Measurements from ENCODE around the gene TRAM2. TPM values are rescaled to one million over a fixed set of nuclear protein-coding genes. Genes with fewer than 3 reads are reported as not detected.

Gene TRAM2
- total and polyA plus RNA-seq, 2 of the 13 experiments (the other 11 are each of a cell fraction or from before 2014, with no cell fraction given) = 49.1 to 72.5 TPM

GRCh38 chr6:52547647-52548352 is 29.1 kb downstream of the TRAM2 start (continued):
- TF ChIP-seq ZNF609 (CRISPR knock-in tag; IDR thresholded peaks at IDR 0.05; ENCODE audit: borderline replicate concordance) (peak; percentile 81; the same call in 1 of the 2 replicates), HDAC1 (CRISPR knock-in tag; IDR thresholded peaks at IDR 0.05) (peak; percentile 71; the same call in 1 of the 2 replicates), MTA1 (CRISPR knock-in tag; IDR thresholded peaks at IDR 0.05; ENCODE audit: borderline replicate concordance) (peak; percentile 75), ZNF644 (CRISPR knock-in tag; IDR thresholded peaks at IDR 0.05; ENCODE audit: low read depth) (peak; percentile 59; the same call in 1 of the 2 replicates), FOSL2 (CRISPR knock-in tag; IDR thresholded peaks at IDR 0.05) (peak; percentile 80), MYC (CRISPR knock-in tag; IDR thresholded peaks at IDR 0.05; ENCODE audit: borderline replicate concordance) (peak; percentile 39; the same call in 1 of the 2 replicates), TOPORS (CRISPR knock-in tag; IDR thresholded peaks at IDR 0.05) (no peak), FUBP1 (CRISPR knock-in tag; IDR thresholded peaks at IDR 0.05; ENCODE audit: borderline replicate concordance) (no peak)
- TF ChIP-seq, protein P1, sequence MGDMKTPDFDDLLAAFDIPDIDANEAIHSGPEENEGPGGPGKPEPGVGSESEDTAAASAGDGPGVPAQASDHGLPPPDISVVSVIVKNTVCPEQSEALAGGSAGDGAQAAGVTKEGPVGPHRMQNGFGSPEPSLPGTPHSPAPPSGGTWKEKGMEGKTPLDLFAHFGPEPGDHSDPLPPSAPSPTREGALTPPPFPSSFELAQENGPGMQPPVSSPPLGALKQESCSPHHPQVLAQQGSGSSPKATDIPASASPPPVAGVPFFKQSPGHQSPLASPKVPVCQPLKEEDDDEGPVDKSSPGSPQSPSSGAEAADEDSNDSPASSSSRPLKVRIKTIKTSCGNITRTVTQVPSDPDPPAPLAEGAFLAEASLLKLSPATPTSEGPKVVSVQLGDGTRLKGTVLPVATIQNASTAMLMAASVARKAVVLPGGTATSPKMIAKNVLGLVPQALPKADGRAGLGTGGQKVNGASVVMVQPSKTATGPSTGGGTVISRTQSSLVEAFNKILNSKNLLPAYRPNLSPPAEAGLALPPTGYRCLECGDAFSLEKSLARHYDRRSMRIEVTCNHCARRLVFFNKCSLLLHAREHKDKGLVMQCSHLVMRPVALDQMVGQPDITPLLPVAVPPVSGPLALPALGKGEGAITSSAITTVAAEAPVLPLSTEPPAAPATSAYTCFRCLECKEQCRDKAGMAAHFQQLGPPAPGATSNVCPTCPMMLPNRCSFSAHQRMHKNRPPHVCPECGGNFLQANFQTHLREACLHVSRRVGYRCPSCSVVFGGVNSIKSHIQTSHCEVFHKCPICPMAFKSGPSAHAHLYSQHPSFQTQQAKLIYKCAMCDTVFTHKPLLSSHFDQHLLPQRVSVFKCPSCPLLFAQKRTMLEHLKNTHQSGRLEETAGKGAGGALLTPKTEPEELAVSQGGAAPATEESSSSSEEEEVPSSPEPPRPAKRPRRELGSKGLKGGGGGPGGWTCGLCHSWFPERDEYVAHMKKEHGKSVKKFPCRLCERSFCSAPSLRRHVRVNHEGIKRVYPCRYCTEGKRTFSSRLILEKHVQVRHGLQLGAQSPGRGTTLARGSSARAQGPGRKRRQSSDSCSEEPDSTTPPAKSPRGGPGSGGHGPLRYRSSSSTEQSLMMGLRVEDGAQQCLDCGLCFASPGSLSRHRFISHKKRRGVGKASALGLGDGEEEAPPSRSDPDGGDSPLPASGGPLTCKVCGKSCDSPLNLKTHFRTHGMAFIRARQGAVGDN (CRISPR knock-in tag; IDR thresholded peaks at IDR 0.05) = peak; percentile 87
- TF ChIP-seq, protein P2, sequence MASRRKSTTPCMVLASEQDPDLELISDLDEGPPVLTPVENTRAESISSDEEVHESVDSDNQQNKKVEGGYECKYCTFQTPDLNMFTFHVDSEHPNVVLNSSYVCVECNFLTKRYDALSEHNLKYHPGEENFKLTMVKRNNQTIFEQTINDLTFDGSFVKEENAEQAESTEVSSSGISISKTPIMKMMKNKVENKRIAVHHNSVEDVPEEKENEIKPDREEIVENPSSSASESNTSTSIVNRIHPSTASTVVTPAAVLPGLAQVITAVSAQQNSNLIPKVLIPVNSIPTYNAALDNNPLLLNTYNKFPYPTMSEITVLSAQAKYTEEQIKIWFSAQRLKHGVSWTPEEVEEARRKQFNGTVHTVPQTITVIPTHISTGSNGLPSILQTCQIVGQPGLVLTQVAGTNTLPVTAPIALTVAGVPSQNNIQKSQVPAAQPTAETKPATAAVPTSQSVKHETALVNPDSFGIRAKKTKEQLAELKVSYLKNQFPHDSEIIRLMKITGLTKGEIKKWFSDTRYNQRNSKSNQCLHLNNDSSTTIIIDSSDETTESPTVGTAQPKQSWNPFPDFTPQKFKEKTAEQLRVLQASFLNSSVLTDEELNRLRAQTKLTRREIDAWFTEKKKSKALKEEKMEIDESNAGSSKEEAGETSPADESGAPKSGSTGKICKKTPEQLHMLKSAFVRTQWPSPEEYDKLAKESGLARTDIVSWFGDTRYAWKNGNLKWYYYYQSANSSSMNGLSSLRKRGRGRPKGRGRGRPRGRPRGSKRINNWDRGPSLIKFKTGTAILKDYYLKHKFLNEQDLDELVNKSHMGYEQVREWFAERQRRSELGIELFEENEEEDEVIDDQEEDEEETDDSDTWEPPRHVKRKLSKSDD (CRISPR knock-in tag; IDR thresholded peaks at IDR 0.05; ENCODE audit: low read depth) = peak; percentile 51; the same call in 1 of the 2 replicates
- TF ChIP-seq, protein P3, sequence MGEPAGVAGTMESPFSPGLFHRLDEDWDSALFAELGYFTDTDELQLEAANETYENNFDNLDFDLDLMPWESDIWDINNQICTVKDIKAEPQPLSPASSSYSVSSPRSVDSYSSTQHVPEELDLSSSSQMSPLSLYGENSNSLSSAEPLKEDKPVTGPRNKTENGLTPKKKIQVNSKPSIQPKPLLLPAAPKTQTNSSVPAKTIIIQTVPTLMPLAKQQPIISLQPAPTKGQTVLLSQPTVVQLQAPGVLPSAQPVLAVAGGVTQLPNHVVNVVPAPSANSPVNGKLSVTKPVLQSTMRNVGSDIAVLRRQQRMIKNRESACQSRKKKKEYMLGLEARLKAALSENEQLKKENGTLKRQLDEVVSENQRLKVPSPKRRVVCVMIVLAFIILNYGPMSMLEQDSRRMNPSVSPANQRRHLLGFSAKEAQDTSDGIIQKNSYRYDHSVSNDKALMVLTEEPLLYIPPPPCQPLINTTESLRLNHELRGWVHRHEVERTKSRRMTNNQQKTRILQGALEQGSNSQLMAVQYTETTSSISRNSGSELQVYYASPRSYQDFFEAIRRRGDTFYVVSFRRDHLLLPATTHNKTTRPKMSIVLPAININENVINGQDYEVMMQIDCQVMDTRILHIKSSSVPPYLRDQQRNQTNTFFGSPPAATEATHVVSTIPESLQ (CRISPR knock-in tag; conservative IDR thresholded peaks at IDR 0.05) = no peak

Data from HepG2 (cell line).